BJ (cell line): ENCODE data around the gene UBALD2. TPM values are rescaled to one million over a fixed set of nuclear protein-coding genes. Genes with fewer than 3 reads are reported as not detected.

ENCODE experiments used
- CTCF ChIA-PET: fragments of 350-600 bp; formaldehyde crosslinking; extraction: SDS; loops from one replicate; lab custom pipeline; 2021; ENCODE audit warnings: antibody characterized with exemption, inconsistent platforms; lab: Yijun Ruan, JAX
- POLR2A ChIA-PET: fragments of 300-600 bp; sonication (Branson Sonifier 250); formaldehyde crosslinking; extraction: SDS; loops from one replicate; lab custom pipeline; 2021; ENCODE audit warnings: antibody characterized with exemption; lab: Charles Lee
- DNase-seq: peaks from one replicate; pipeline ENCODE4 v3.0.0-alpha.2; 2011; ENCODE audit warnings: low read depth
- H3K27me3 ChIP-seq: 2 replicates; pipeline ENCODE4 v1.6.0; 2011; ENCODE audit warnings: low read length; ENCODE audit not compliant: control insufficient read depth, insufficient read depth
- H3K36me3 ChIP-seq: 2 replicates; pipeline ENCODE4 v1.5.1; 2011; ENCODE audit warnings: low read length; ENCODE audit not compliant: control insufficient read depth, insufficient read depth
- H3K4me3 ChIP-seq: 2 replicates; pipeline ENCODE4 v1.5.1; 2011; ENCODE audit warnings: low read depth, mild to moderate bottlenecking, control low read depth, low read length
- CTCF ChIP-seq: IDR thresholded peaks from 2 replicates; pipeline ENCODE4 v1.5.1; 2011; ENCODE audit warnings: low read depth, mild to moderate bottlenecking, control low read depth, inconsistent platforms, low read length, moderate library complexity; ENCODE audit not compliant: insufficient read depth
- polyA plus RNA-seq: library from polyadenylated mRNA; depleted of rRNA; stranded (reverse); fragments of >200 nt; gene quantifications from 2 replicates; pipeline ENCODE4 v1.2.3, GENCODE V29; 2011

The UBALD2 gene
- polyA plus RNA-seq, 1 experiment, result 50.7 TPM

- no peak for DNase-seq
- TF ChIP-seq CTCF, result no peak
- Histone ChIP-seq H3K27me3 (no peaks in the 10 kb centered on the region), H3K36me3 (no peaks in the 10 kb centered on the region), H3K4me3 (no peak overlapping the region)
- CTCF ChIA-PET, result interaction anchor here (1.3 kb wide), 2 partner anchors 9 to 19 kb away, joined by 3 read pairs; no protein-coding TSS in a partner anchor
- POLR2A ChIA-PET, result no interaction called here
Observed at GRCh38 chr17:76260669-76261068, 4.5 kb upstream of the UBALD2 start.

DNA sequence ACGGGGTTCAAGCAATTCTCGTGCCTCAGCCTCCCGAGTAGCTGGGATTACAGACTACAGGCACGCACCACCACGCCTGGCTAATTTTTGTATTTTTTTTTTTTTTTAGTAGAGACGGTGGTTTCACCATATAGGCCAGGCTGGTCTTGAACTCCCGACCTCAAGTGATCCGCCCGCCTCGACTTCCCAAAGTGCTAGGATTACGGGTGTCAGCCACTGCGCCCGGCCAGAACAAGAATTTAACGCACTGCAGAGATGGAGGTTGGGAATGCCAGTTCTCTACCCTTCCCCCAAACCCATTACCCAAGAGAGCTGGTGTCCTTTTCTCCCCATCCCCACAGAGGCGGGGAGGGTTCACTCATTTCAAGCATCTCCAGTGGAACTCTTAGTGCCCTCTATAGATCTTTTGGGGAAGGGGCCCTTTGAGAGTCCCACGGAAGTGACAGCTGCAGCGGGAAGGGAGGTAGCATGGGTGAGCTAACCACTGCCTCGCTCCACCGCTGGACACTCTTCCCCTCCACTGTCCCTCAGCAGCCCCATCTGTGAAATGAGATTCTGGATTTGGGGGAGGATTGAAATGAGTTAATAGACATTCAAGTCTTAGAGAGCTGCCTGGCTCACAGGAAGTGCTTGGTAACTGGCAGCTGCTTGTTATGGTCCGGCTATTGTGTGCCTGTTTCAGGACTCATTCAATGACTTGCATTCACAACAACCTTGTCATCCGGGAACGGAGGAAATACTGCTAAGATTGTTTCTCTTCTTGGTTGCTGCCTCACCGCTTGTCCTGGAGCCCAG, 3.5 kb upstream of the UBALD2 start:
- no peak for DNase-seq

DNA sequence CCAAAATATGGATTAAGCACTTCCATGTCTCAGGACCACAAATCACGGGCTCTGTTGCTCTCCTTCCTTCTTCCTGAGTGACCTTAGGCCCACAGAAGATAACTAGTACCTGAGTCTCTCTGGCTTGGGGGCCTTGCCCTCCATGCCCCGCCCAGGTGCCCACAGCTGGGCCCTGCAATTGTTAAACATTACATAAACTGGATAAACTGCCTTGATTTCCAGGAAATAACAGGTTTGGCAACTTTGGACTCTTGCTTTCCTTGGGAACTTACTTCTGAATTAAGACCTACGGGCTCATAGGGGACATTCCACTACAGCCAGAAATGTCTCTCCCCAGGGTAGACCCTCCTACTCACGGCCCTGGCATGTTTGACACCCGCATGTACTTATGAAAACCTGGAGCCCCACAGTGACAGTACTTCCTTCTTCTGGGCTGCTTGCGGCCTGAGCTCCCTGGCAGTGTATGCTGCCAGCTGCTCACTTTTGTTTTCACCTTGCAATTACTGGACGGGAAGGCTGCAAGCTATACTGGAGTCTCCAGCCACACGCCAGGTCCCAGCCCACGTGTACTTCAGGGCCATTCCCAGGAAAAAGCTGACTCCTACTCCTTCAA, 2.3 kb upstream of the UBALD2 start:
- no peak overlapping the region for H3K4me3 ChIP-seq
- DNase-seq, result no peak
- H3K36me3 ChIP-seq, result no peaks in the 10 kb centered on the region
- CTCF ChIA-PET, result interaction anchor here (0.9 to 2.3 kb wide), 3 partner anchors 17 to 142 kb away, joined by 3 to 5 read pairs (median 3); no protein-coding TSS in a partner anchor
- H3K27me3 ChIP-seq, result no peaks in the 10 kb centered on the region
- POLR2A ChIA-PET, result no interaction called here
- TF ChIP-seq CTCF, result no peak

More for the DNA sequence above, 3.5 kb upstream of the UBALD2 start:
- Histone ChIP-seq H3K4me3 (no peak overlapping the region), H3K36me3 (no peaks in the 10 kb centered on the region), H3K27me3 (no peaks in the 10 kb centered on the region)
- ChIA-PET POLR2A (no interaction called here), CTCF (interaction anchor here (1.2 to 1.3 kb wide), 3 partner anchors 10 to 18 kb away, joined by 3 read pairs; no protein-coding TSS in a partner anchor)
- no peak for TF ChIP-seq CTCF

DNA sequence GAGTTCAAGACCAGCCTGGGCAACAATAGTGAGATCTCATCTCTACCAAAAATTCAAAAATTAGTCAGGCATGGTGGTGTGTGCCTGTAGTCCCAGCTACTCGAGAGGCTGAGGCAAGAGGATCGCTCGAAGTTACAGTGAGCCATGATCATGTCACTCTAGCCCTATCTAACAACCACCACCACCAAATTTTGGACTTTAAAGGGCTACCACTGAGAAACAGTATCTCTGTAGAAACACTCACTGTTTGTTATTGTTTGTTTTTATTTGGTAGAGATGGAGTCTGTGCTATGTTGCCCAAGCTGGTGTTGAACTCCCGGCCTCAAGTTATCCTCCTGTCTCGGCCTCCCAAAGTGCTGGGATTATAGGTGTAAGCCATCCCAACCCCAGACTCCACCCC, 1.3 kb upstream of the UBALD2 start:
- CTCF ChIA-PET, result interaction anchor here (0.9 to 2.3 kb wide), 3 partner anchors 16 to 143 kb away, joined by 3 to 6 read pairs (median 5); no protein-coding TSS in a partner anchor
- H3K4me3 ChIP-seq, result no peak overlapping the region
- DNase-seq, result no peak
- no peaks in the 10 kb centered on the region; the same call in 1 of the 2 replicates for H3K36me3 ChIP-seq
- POLR2A ChIA-PET, result no interaction called here
- TF ChIP-seq CTCF, result no peak
- H3K27me3 ChIP-seq, result no peaks in the 10 kb centered on the region

- POLR2A ChIA-PET, result no interaction called here
- no peak for TF ChIP-seq CTCF
Observed at GRCh38 chr17:76264425-76264754, 758 bp upstream of the UBALD2 start.

More at GRCh38 chr17:76264425-76264754, 758 bp upstream of the UBALD2 start:
- CTCF ChIA-PET, result interaction anchor here (0.6 to 2.3 kb wide), 8 partner anchors 10 to 143 kb away, joined by 3 to 8 read pairs (median 4); no protein-coding TSS in a partner anchor
- H3K36me3 ChIP-seq, result no peaks in the 10 kb centered on the region; the same call in 1 of the 2 replicates
- H3K4me3 ChIP-seq, result peak overlapping the region; percentile 8; the same call in 1 of the 2 replicates
- DNase-seq, result no peak
- no peaks in the 10 kb centered on the region for H3K27me3 ChIP-seq
